Trophoblast cell (in vitro differentiated cells and primary cell): ENCODE data around the gene PTGES3L.

Experiments used
- DNase-seq, 2 donors: peaks; one replicate each; pipeline ENCODE4 v3.0.0-alpha.2; 2016
- H2AFZ ChIP-seq: 2 replicates; pipeline ENCODE4 v1.6.1; 2013; ENCODE audit warnings: low read length, moderate library complexity, mild to moderate bottlenecking; ENCODE audit not compliant: insufficient read depth, poor library complexity
- H2AK5ac ChIP-seq: 2 replicates; pipeline ENCODE4 v1.6.1; 2013; ENCODE audit warnings: mild to moderate bottlenecking, low read length
- H2BK120ac ChIP-seq: 2 replicates; pipeline ENCODE4 v1.6.1; 2013; ENCODE audit warnings: low read length, mild to moderate bottlenecking, moderate library complexity; ENCODE audit not compliant: insufficient read depth, poor library complexity
- H2BK12ac ChIP-seq: 2 replicates; pipeline ENCODE4 v1.6.1; 2013; ENCODE audit warnings: mild to moderate bottlenecking, low read length, moderate library complexity
- H2BK5ac ChIP-seq: 2 replicates; pipeline ENCODE4 v1.6.1; 2013; ENCODE audit warnings: low read length, low read depth, moderate library complexity, mild to moderate bottlenecking; ENCODE audit not compliant: poor library complexity
- H3K14ac ChIP-seq: 2 replicates; pipeline ENCODE4 v1.6.1; 2013; ENCODE audit warnings: mild to moderate bottlenecking, low read length
- H3K18ac ChIP-seq: 2 replicates; pipeline ENCODE4 v1.6.1; 2013; ENCODE audit warnings: mild to moderate bottlenecking, low read length
- H3K23ac ChIP-seq: 2 replicates; pipeline ENCODE4 v1.6.1; 2013; ENCODE audit warnings: low read length
- H3K27ac ChIP-seq: 2 replicates; pipeline ENCODE4 v1.5.1; 2013; ENCODE audit warnings: low read depth, mild to moderate bottlenecking, inconsistent platforms, low read length, moderate library complexity
- H3K27me3 ChIP-seq: 2 replicates; pipeline ENCODE4 v1.6.1; 2013; ENCODE audit warnings: inconsistent platforms, mild to moderate bottlenecking, low read length, moderate library complexity; ENCODE audit not compliant: insufficient read depth
- H3K36me3 ChIP-seq, 2 experiments: 1 replicate in 1 of 2; 2 replicates in 1 of 2; pipeline ENCODE4 v1.6.1; 2013; ENCODE audit warnings: low read length in 2 of 2, mild to moderate bottlenecking in 2 of 2, moderate library complexity in 1 of 2; ENCODE audit not compliant: insufficient read depth in 2 of 2, control insufficient read depth in 1 of 2
- H3K4ac ChIP-seq: 2 replicates; pipeline ENCODE4 v1.6.1; 2013; ENCODE audit warnings: low read depth, mild to moderate bottlenecking, low read length, moderate library complexity
- H3K4me1 ChIP-seq, 2 experiments: 1 replicate in 1 of 2; 2 replicates in 1 of 2; pipeline ENCODE4 v1.6.1; 2013; ENCODE audit warnings: low read length in 2 of 2, mild to moderate bottlenecking in 2 of 2, moderate library complexity in 1 of 2; ENCODE audit not compliant: insufficient read depth in 2 of 2, control insufficient read depth in 1 of 2
- H3K4me2 ChIP-seq: 2 replicates; pipeline ENCODE4 v1.6.1; 2013; ENCODE audit warnings: inconsistent platforms, mild to moderate bottlenecking, low read length, moderate library complexity
- H3K4me3 ChIP-seq: 2 replicates; pipeline ENCODE4 v1.5.1; 2013; ENCODE audit warnings: mild to moderate bottlenecking, low read depth, low read length, inconsistent platforms
- H3K79me1 ChIP-seq: one replicate; pipeline ENCODE4 v1.6.1; 2013; ENCODE audit warnings: low read length
- H3K79me2 ChIP-seq: 2 replicates; pipeline ENCODE4 v1.6.1; 2013; ENCODE audit warnings: low read length, mild to moderate bottlenecking; ENCODE audit not compliant: control insufficient read depth, insufficient read depth, poor library complexity
- H3K9ac ChIP-seq: 2 replicates; pipeline ENCODE4 v1.6.1; 2013; ENCODE audit warnings: mild to moderate bottlenecking, low read length
- H3K9me3 ChIP-seq: 2 replicates; pipeline ENCODE4 v1.6.1; 2013; ENCODE audit warnings: low read depth, mild to moderate bottlenecking, control low read depth, inconsistent platforms, low read length; ENCODE audit not compliant: insufficient read depth
- H4K12ac ChIP-seq: 2 replicates; pipeline ENCODE4 v1.6.1; 2013; ENCODE audit warnings: low read depth, mild to moderate bottlenecking, low read length, moderate library complexity
- H4K8ac ChIP-seq: 2 replicates; pipeline ENCODE4 v1.6.1; 2013; ENCODE audit warnings: low read depth, mild to moderate bottlenecking, low read length, moderate library complexity
- H4K91ac ChIP-seq: one replicate; pipeline ENCODE4 v1.6.1; 2013; ENCODE audit warnings: low read depth, mild to moderate bottlenecking, low read length, moderate library complexity
- WGBS: extraction: QIAGEN DNeasy Blood & Tissue Kit; methylation state at CpG from one replicate; pipeline ENCODE4 v1.1.7; 2013; ENCODE audit warnings: missing lambda C conversion rate; ENCODE audit not compliant: insufficient read length, insufficient coverage; ENCODE audit errors: extremely low coverage; 5-methylcytosine and 5-hydroxymethylcytosine counted together

Gene PTGES3L

GRCh38 chr17:42967925-42968324 lies 12.0 kb downstream of the PTGES3L start:
- no peak overlapping the region for H3K4me2 ChIP-seq
- no peak for DNase-seq
- H3K79me2 ChIP-seq: peaks cover 2% of the 10 kb centered on the region
- no peaks in the 10 kb centered on the region for H3K9me3 ChIP-seq
- H3K27me3 ChIP-seq: no peaks in the 10 kb centered on the region
- no peak overlapping the region for H2AK5ac ChIP-seq
- H3K36me3 ChIP-seq: no peaks in the 10 kb centered on the region
- H3K18ac ChIP-seq: no peak overlapping the region
- no peak overlapping the region for H2BK120ac ChIP-seq
- H2BK5ac ChIP-seq: no peak overlapping the region
- H3K4me3 ChIP-seq: no peak overlapping the region
- WGBS: no CpG with 5 or more reads among the region's 1 CpG
- no peak overlapping the region for H3K27ac ChIP-seq
- no peak overlapping the region for H4K91ac ChIP-seq
- no peaks in the 10 kb centered on the region for H3K4me1 ChIP-seq
- H2AFZ ChIP-seq: no peak overlapping the region
- no peak overlapping the region for H2BK12ac ChIP-seq
- no peak overlapping the region for H3K4ac ChIP-seq
- H3K14ac ChIP-seq: no peak overlapping the region
- H3K79me1 ChIP-seq: peaks cover 3% of the 10 kb centered on the region
- no peak overlapping the region for H3K9ac ChIP-seq
- H4K12ac ChIP-seq: no peak overlapping the region
- no peak overlapping the region for H4K8ac ChIP-seq
- H3K23ac ChIP-seq: no peak overlapping the region

GRCh38 chr17:42964161-42964932 lies 15.5 kb downstream of the PTGES3L start, which contains the start of gene AARSD1:
Gene AARSD1, minus strand, starts transcription at chr17:42964454. Its CDS starts 14 bp downstream, at chr17:42964440.
- peak within 1 kb of the TSS; percentile 60 for H4K12ac ChIP-seq
- H3K4me2 ChIP-seq: peak within 1 kb of the TSS; percentile 71
- peak; percentile 97 to 99 for DNase-seq
- H3K27me3 ChIP-seq: no peaks in the 10 kb centered on the region
- H2BK5ac ChIP-seq: no peak within 1 kb of the TSS
- H4K91ac ChIP-seq: peak within 1 kb of the TSS; percentile 71
- peaks cover 3% of the 10 kb centered on the region for H3K79me1 ChIP-seq
- peak within 1 kb of the TSS; percentile 75 for H3K14ac ChIP-seq
- WGBS: no CpG with 5 or more reads among the region's 43 CpGs
- H3K27ac ChIP-seq: peak within 1 kb of the TSS; percentile 13
- no peak within 1 kb of the TSS for H2BK120ac ChIP-seq
- H3K9ac ChIP-seq: peak within 1 kb of the TSS; percentile 57
- no peak within 1 kb of the TSS for H2BK12ac ChIP-seq
- H3K36me3 ChIP-seq: peaks cover 11 to 16% of the 10 kb centered on the region in 2 experiments
- peak within 1 kb of the TSS; percentile 3 for H2AFZ ChIP-seq
- H3K4me1 ChIP-seq: no peaks in the 10 kb centered on the region
- no peaks in the 10 kb centered on the region for H3K9me3 ChIP-seq
- peak within 1 kb of the TSS; percentile 71 for H3K4ac ChIP-seq
- H4K8ac ChIP-seq: peak within 1 kb of the TSS; percentile 40
- H2AK5ac ChIP-seq: no peak within 1 kb of the TSS
- H3K18ac ChIP-seq: no peak within 1 kb of the TSS
- H3K4me3 ChIP-seq: peak within 1 kb of the TSS; percentile 75
- H3K79me2 ChIP-seq: peaks cover 2% of the 10 kb centered on the region
- no peak within 1 kb of the TSS for H3K23ac ChIP-seq

GRCh38 chr17:42953669-42954068 lies 26.2 kb downstream of the PTGES3L start:
- no CpG with 5 or more reads among the region's 1 CpG for WGBS
- no peaks in the 10 kb centered on the region for H3K79me1 ChIP-seq

GRCh38 chr17:42950044-42950783 lies 29.7 kb downstream of the PTGES3L start:
- H2BK12ac ChIP-seq: no peak overlapping the region
- H4K12ac ChIP-seq: no peak overlapping the region
- no peaks in the 10 kb centered on the region for H3K27me3 ChIP-seq
- H3K79me1 ChIP-seq: no peaks in the 10 kb centered on the region
- DNase-seq: no peak
- WGBS: no CpG with 5 or more reads among the region's 13 CpGs
- no peak overlapping the region for H2BK120ac ChIP-seq
- no peak overlapping the region for H3K4me2 ChIP-seq
- H3K18ac ChIP-seq: no peak overlapping the region
- no peak overlapping the region for H2BK5ac ChIP-seq
- H3K27ac ChIP-seq: no peak overlapping the region
- H3K23ac ChIP-seq: no peak overlapping the region
- no peak overlapping the region for H2AFZ ChIP-seq
- H3K4me3 ChIP-seq: no peak overlapping the region
- H3K4ac ChIP-seq: no peak overlapping the region
- H3K79me2 ChIP-seq: no peaks in the 10 kb centered on the region
- H3K4me1 ChIP-seq: no peaks in the 10 kb centered on the region
- peaks cover 21 to 39% of the 10 kb centered on the region in 2 experiments for H3K36me3 ChIP-seq
- H3K9me3 ChIP-seq: no peaks in the 10 kb centered on the region
- no peak overlapping the region for H4K8ac ChIP-seq
- H3K9ac ChIP-seq: no peak overlapping the region
- no peak overlapping the region for H4K91ac ChIP-seq
- H3K14ac ChIP-seq: no peak overlapping the region
- H2AK5ac ChIP-seq: no peak overlapping the region

More at GRCh38 chr17:42953669-42954068, 26.2 kb downstream of the PTGES3L start:
- Histone ChIP-seq H2AFZ (no peak overlapping the region), H3K36me3 (peaks cover 38 to 60% of the 10 kb centered on the region in 2 experiments), H3K4ac (no peak overlapping the region), H3K27ac (no peak overlapping the region), H3K23ac (no peak overlapping the region), H4K12ac (no peak overlapping the region), H3K14ac (no peak overlapping the region), H2BK120ac (no peak overlapping the region), H3K79me2 (no peaks in the 10 kb centered on the region), H4K91ac (no peak overlapping the region), H4K8ac (no peak overlapping the region), H3K4me2 (no peak overlapping the region), H3K4me1 (no peaks in the 10 kb centered on the region), H3K4me3 (no peak overlapping the region), H2BK5ac (no peak overlapping the region), H3K18ac (no peak overlapping the region), H2AK5ac (no peak overlapping the region), H3K27me3 (no peaks in the 10 kb centered on the region), H3K9me3 (no peaks in the 10 kb centered on the region), H2BK12ac (no peak overlapping the region), H3K9ac (no peak overlapping the region)
- no peak for DNase-seq
